HG03565 (cell line): ENCODE results near the gene NEDD9.

Experiments used
- ATAC-seq: cut with Tn5 transposase; IDR thresholded peaks from one replicate; pipeline ENCODE4 v1.9.1; 2021; ENCODE audit warnings: mild to moderate bottlenecking, moderate library complexity; ENCODE audit not compliant: unreplicated experiment

NEDD9 gene

GRCh38 chr6:11202513-11203305, 29.8 kb downstream of the NEDD9 start:
- ATAC-seq, result no peak

GRCh38 chr6:11201772-11202512, 30.5 kb downstream of the NEDD9 start:
- no peak for ATAC-seq

- no peak for ATAC-seq
These were observed 31.5 kb downstream of the NEDD9 start for GRCh38 chr6:11201015-11201414.

GRCh38 chr6:11200356-11200755, 32.1 kb downstream of the NEDD9 start:
- no peak for ATAC-seq

- no peak for ATAC-seq
These were observed 33.5 kb downstream of the NEDD9 start for GRCh38 chr6:11198663-11199603.

- ATAC-seq, result no peak
These were observed 34.6 kb downstream of the NEDD9 start for GRCh38 chr6:11197850-11198249.

GRCh38 chr6:11197175-11197536, 35.3 kb downstream of the NEDD9 start:
- no peak for ATAC-seq

- ATAC-seq, result no peak
These were observed 35.8 kb downstream of the NEDD9 start for GRCh38 chr6:11196511-11197174.

GRCh38 chr6:11194356-11195218, 37.9 kb downstream of the NEDD9 start:
- ATAC-seq, result no peak

GRCh38 chr6:11193434-11193833, 39.0 kb downstream of the NEDD9 start:
- ATAC-seq, result no peak

- ATAC-seq, result no peak
These were observed 40.3 kb downstream of the NEDD9 start for GRCh38 chr6:11192167-11192566.

- no peak for ATAC-seq
These were observed 41.7 kb downstream of the NEDD9 start for GRCh38 chr6:11190625-11191245.

GRCh38 chr6:11189865-11190624, 42.4 kb downstream of the NEDD9 start:
- ATAC-seq, result no peak

GRCh38 chr6:11188161-11188915, 44.1 kb downstream of the NEDD9 start:
- no peak for ATAC-seq

- ATAC-seq, result no peak
These were observed 45.2 kb downstream of the NEDD9 start for GRCh38 chr6:11187301-11187700.

GRCh38 chr6:11185204-11185842, 47.1 kb downstream of the NEDD9 start:
- no peak for ATAC-seq

- no peak for ATAC-seq
These were observed 48.6 kb downstream of the NEDD9 start for GRCh38 chr6:11183761-11184362.
